SHP77 (cell line): ENCODE data around the gene AGO3.

ENCODE experiments used
- DNase-seq, 2 experiments: peaks; one replicate each; lab custom pipeline; 2025; lab: John Stamatoyannopoulos, UW

AGO3 gene

GRCh38 chr1:36096500-36097432 lies 165.9 kb downstream of the AGO3 start:
- peak in 1 of 2 experiments; percentile 37 for DNase-seq

- DNase-seq = no peak
Measured at GRCh38 chr1:36097693-36098585, 167.0 kb downstream of the AGO3 start.

- no peak for DNase-seq
Measured at GRCh38 chr1:36098650-36099365, 167.9 kb downstream of the AGO3 start.

GRCh38 chr1:36099681-36100341 lies 168.9 kb downstream of the AGO3 start:
- DNase-seq = peak; percentile 47 to 68

- DNase-seq = no peak
Measured at GRCh38 chr1:36100376-36100775, 169.5 kb downstream of the AGO3 start.

- DNase-seq = no peak
Measured at GRCh38 chr1:36101546-36101945, 170.6 kb downstream of the AGO3 start.

- DNase-seq = no peak
Measured at GRCh38 chr1:36106269-36106668, 175.4 kb downstream of the AGO3 start.

GRCh38 chr1:36107394-36107793 lies 176.5 kb downstream of the AGO3 start:
- DNase-seq = peak in 1 of 2 experiments; percentile 24

- DNase-seq = peak in 1 of 2 experiments; percentile 17
Measured at GRCh38 chr1:36108314-36108713, 177.4 kb downstream of the AGO3 start.

- no peak for DNase-seq
Measured at GRCh38 chr1:36109041-36109679, 178.3 kb downstream of the AGO3 start.

GRCh38 chr1:36111151-36111550 lies 180.2 kb downstream of the AGO3 start:
- no peak for DNase-seq

- no peak for DNase-seq
Measured at GRCh38 chr1:36112823-36113222, 181.9 kb downstream of the AGO3 start.

- DNase-seq = no peak
Measured at GRCh38 chr1:36114371-36114770, 183.5 kb downstream of the AGO3 start.

GRCh38 chr1:36115200-36115669 lies 184.3 kb downstream of the AGO3 start:
- DNase-seq = peak in 1 of 2 experiments; percentile 14

- no peak for DNase-seq
Measured at GRCh38 chr1:36115931-36116330, 185.0 kb downstream of the AGO3 start.

GRCh38 chr1:36116901-36117300 lies 186.0 kb downstream of the AGO3 start:
- DNase-seq = no peak

GRCh38 chr1:36118447-36119204 lies 187.7 kb downstream of the AGO3 start:
- DNase-seq = no peak

- no peak for DNase-seq
Measured at GRCh38 chr1:36119456-36119855, 188.6 kb downstream of the AGO3 start.
